Neural cell (in vitro differentiated cells): Measurements from ENCODE around the gene ADAM23. TPM values are rescaled to one million over a fixed set of nuclear protein-coding genes. Genes with fewer than 3 reads are reported as not detected.

ENCODE experiments used
- H2AFZ ChIP-seq: fragments of 200-600, 300-800 bp; sonication (generic), shearing (Covaris generic); 2 replicates; pipeline ENCODE4 v1.6.0; 2014; ENCODE audit warnings: low read depth, mild to moderate bottlenecking, antibody characterized with exemption, low read length, moderate library complexity
- H3F3A ChIP-seq: fragments of 200-600 bp; shearing (Covaris generic); 2 replicates; pipeline ENCODE4 v1.6.1; 2016; ENCODE audit warnings: mild to moderate bottlenecking, moderate library complexity, mixed read lengths, antibody characterized with exemption, low read length; ENCODE audit not compliant: insufficient read depth, poor library complexity, severe bottlenecking
- H3K27ac ChIP-seq: fragments of 200-600, 300-800 bp; sonication (generic), shearing (Covaris generic); 2 replicates; pipeline ENCODE4 v1.5.1; 2014; ENCODE audit warnings: mild to moderate bottlenecking, low read length, moderate library complexity
- H3K27me3 ChIP-seq: fragments of 300-800, 200-600 bp; sonication (generic), shearing (Covaris generic); 2 replicates; pipeline ENCODE4 v1.6.0; 2014; ENCODE audit warnings: mild to moderate bottlenecking, low read depth, low read length, moderate library complexity; ENCODE audit not compliant: insufficient read depth
- H3K36me3 ChIP-seq: fragments of 300-800, 200-600 bp; sonication (generic), shearing (Covaris generic); 2 replicates; pipeline ENCODE4 v1.5.1; 2014; ENCODE audit warnings: mild to moderate bottlenecking, antibody characterized with exemption, low read length, moderate library complexity; ENCODE audit not compliant: insufficient read depth
- H3K4me2 ChIP-seq: fragments of 300-800, 200-600 bp; sonication (generic), shearing (Covaris generic); 2 replicates; pipeline ENCODE4 v1.6.0; 2014; ENCODE audit warnings: mild to moderate bottlenecking, low read length
- H3K4me3 ChIP-seq: fragments of 300-800, 200-600 bp; sonication (generic), shearing (Covaris generic); 2 replicates; pipeline ENCODE4 v1.5.1; 2014; ENCODE audit warnings: mild to moderate bottlenecking, low read length, moderate library complexity
- H3K79me2 ChIP-seq: fragments of 200-600 bp; shearing (Covaris generic); replicated peaks from 2 replicates; pipeline ENCODE4 v1.6.0; 2014; ENCODE audit warnings: mild to moderate bottlenecking, low read length, moderate library complexity; ENCODE audit not compliant: insufficient read depth
- H3K9ac ChIP-seq: fragments of 300-800, 200-600 bp; sonication (generic), shearing (Covaris generic); 2 replicates; pipeline ENCODE4 v1.6.1; 2016; ENCODE audit warnings: mild to moderate bottlenecking, low read length, mixed read lengths
- H3K9me2 ChIP-seq: fragments of 200-600 bp; shearing (Covaris generic); 2 replicates; pipeline ENCODE4 v1.6.1; 2016; ENCODE audit warnings: mild to moderate bottlenecking, low read length, mixed read lengths; ENCODE audit not compliant: insufficient read depth
- H3K9me3 ChIP-seq: fragments of 200-600, 300-800 bp; sonication (generic), shearing (Covaris generic); 2 replicates; pipeline ENCODE4 v1.6.1; 2016; ENCODE audit warnings: mild to moderate bottlenecking, mixed run types, low read length, moderate library complexity, mixed read lengths
- H4K20me1 ChIP-seq: fragments of 200-600 bp; shearing (Covaris generic); 2 replicates; pipeline ENCODE4 v1.6.1; 2016; ENCODE audit warnings: mild to moderate bottlenecking, mixed run types; ENCODE audit not compliant: insufficient read depth
- CTCF ChIP-seq: fragments of 450-650 bp; IDR thresholded peaks from 2 replicates; pipeline ENCODE4 v1.5.1; 2014; ENCODE audit warnings: antibody characterized with exemption, mild to moderate bottlenecking, moderate library complexity; ENCODE audit not compliant: poor library complexity, severe bottlenecking
- EP300 ChIP-seq: fragments of 450-650 bp; conservative IDR thresholded peaks from 2 replicates; pipeline ENCODE4 v1.6.1; 2014; ENCODE audit warnings: antibody characterized with exemption, mild to moderate bottlenecking, moderate library complexity; ENCODE audit not compliant: poor library complexity, severe bottlenecking
- EZH2 ChIP-seq: fragments of 200-600, 300-800 bp; shearing (Covaris generic), sonication (generic); IDR thresholded peaks from 2 replicates; pipeline ENCODE4 v1.6.1; 2014; ENCODE audit warnings: antibody characterized with exemption, low read length, borderline replicate concordance, mild to moderate bottlenecking; ENCODE audit not compliant: insufficient read depth, poor library complexity, severe bottlenecking
- MXI1 ChIP-seq: fragments of 450-650 bp; conservative IDR thresholded peaks from 2 replicates; pipeline ENCODE4 v1.6.1; 2014; ENCODE audit warnings: antibody characterized with exemption, mild to moderate bottlenecking; ENCODE audit not compliant: poor library complexity, severe bottlenecking
- POLR2AphosphoS5 ChIP-seq: IDR thresholded peaks from 2 replicates; pipeline ENCODE4 v1.6.1; 2012
- RAD21 ChIP-seq: fragments of 450-650 bp; conservative IDR thresholded peaks from 2 replicates; pipeline ENCODE4 v1.6.1; 2014; ENCODE audit warnings: antibody characterized with exemption, mild to moderate bottlenecking, moderate library complexity
- REST ChIP-seq: IDR thresholded peaks from 2 replicates; pipeline ENCODE4 v1.6.1; 2012; ENCODE audit warnings: borderline replicate concordance
- SMC3 ChIP-seq: fragments of 450-650 bp; conservative IDR thresholded peaks from 2 replicates; pipeline ENCODE4 v1.6.1; 2014; ENCODE audit warnings: antibody characterized with exemption, mild to moderate bottlenecking, moderate library complexity; ENCODE audit not compliant: poor library complexity
- TAF1 ChIP-seq: IDR thresholded peaks from 2 replicates; pipeline ENCODE4 v1.6.1; 2012; ENCODE audit warnings: low read depth
- polyA plus RNA-seq: library from polyadenylated mRNA; depleted of rRNA; stranded (reverse); fragments of >200 nt; gene quantifications from 2 replicates; pipeline ENCODE4 v1.2.3, GENCODE V29; 2014

The ADAM23 gene
- polyA plus RNA-seq, 1 donor from 2014 or later: 75.2 TPM

- Histone ChIP-seq H3K79me2 (no peaks in the 10 kb centered on the region), H3F3A (no peaks in the 10 kb centered on the region), H3K9ac (no peak overlapping the region), H3K4me3 (no peak overlapping the region), H3K4me2 (no peak overlapping the region), H4K20me1 (no peaks in the 10 kb centered on the region), H3K9me3 (no peaks in the 10 kb centered on the region), H3K36me3 (peaks cover 12% of the 10 kb centered on the region), H2AFZ (no peak overlapping the region), H3K27ac (no peak overlapping the region), H3K9me2 (no peaks in the 10 kb centered on the region), H3K27me3 (no peaks in the 10 kb centered on the region)
- no peak for TF ChIP-seq RAD21
- no peak for TF ChIP-seq EZH2
- no peak for TF ChIP-seq MXI1
- TF ChIP-seq TAF1: no peak
- TF ChIP-seq POLR2AphosphoS5: no peak
- TF ChIP-seq CTCF: no peak
- no peak for TF ChIP-seq REST
- no peak for TF ChIP-seq SMC3
- TF ChIP-seq EP300: no peak
Measured at GRCh38 chr2:206480161-206480560, 36.8 kb downstream of the ADAM23 start.

DNA sequence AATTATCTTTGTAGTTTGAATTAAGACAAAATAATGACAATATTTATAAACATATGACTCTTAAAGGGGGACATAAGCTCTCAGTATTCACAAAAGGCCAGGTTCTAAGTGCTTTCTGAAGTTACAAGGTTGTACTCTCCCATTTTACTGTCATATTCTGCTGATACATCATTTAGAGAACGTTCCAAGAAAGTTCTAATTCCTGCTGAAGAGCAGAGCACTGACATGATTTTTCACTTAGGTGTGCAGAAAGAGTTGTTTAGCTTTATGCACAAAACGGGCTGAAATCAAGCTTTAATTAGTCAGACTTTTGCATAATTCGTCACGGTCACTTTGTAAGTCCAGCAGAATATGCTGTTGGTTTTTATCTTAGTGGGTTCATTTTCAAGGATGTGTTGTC, 37.3 kb downstream of the ADAM23 start:
- TF ChIP-seq CTCF (no peak), RAD21 (no peak), EZH2 (no peak), TAF1 (no peak), EP300 (no peak), REST (no peak), SMC3 (no peak), MXI1 (no peak), POLR2AphosphoS5 (no peak)
- no peak overlapping the region for H3K9ac ChIP-seq
- H3K9me3 ChIP-seq: no peaks in the 10 kb centered on the region
- H3K27ac ChIP-seq: no peak overlapping the region
- H3K79me2 ChIP-seq: no peaks in the 10 kb centered on the region
- H3K36me3 ChIP-seq: peaks cover 11% of the 10 kb centered on the region
- H3K4me2 ChIP-seq: no peak overlapping the region
- no peaks in the 10 kb centered on the region for H3K9me2 ChIP-seq
- no peaks in the 10 kb centered on the region for H4K20me1 ChIP-seq
- no peaks in the 10 kb centered on the region for H3K27me3 ChIP-seq
- H3F3A ChIP-seq: no peaks in the 10 kb centered on the region
- no peak overlapping the region for H2AFZ ChIP-seq
- no peak overlapping the region for H3K4me3 ChIP-seq
